ENCODE results near the gene ZNF793. TPM values are rescaled to one million over a fixed set of nuclear protein-coding genes. Genes with fewer than 3 reads are reported as not detected.

Gene ZNF793
- 1 to 10 TPM; 3.4 to 3.5 TPM for total RNA-seq

DNA sequence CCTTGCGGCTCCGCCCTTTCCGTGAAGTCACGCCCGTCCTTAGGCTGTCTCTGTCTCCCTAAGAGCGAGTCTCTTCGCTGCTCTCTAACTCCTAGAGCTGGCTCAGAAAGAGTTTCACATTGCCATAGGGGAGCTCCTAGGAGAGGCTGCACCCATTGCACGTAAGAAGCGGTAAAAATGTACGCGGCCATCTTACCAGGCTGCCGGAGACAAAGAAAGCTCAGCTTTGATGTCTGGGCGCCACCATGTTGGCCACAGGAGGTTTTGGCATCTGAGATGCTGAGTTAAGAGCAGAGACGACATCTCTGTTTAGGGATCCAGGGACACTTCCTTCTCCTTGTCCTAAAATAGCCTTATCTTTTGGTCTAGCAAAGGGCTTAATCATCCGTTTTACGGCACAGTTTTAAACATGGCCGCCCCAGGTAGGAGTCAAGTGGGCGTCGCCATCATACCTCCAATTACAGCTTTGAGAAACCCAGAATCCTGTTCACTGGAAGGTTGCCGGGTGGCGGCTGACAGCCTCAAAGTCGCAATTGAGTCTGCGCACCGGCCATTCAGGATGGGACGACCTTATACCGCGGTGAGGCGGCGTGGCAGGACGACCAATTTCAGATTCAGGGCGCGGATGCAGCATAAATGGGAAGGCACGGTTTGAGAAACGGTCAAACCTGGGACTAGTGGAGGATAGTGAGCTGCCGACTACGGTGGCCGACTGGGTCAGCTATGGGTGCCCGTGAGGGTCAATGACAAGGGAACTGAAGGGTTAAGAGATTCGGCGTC lies at the start of gene ZNF793:
Gene ZNF793 (plus strand): TSS at position 553 of the 780 bp plus-strand sequence. CDS start 16,501 bp downstream, outside the sequence.
- H3K4me3 ChIP-seq: peak within 1 kb of the TSS; percentile 59 to 67
- H3K36me3 ChIP-seq: peaks cover 4% of the 10 kb centered on the region
- no peaks in the 10 kb centered on the region for H3K9me3 ChIP-seq
- peaks cover 0 to 10% of the 10 kb centered on the region in 2 donors for H3K4me1 ChIP-seq
- DNase-seq (ENCODE audit: low spot score): peak; percentile 72
- H3K27ac ChIP-seq: peak within 1 kb of the TSS; percentile 88 to 91
- TF ChIP-seq, protein P1, sequence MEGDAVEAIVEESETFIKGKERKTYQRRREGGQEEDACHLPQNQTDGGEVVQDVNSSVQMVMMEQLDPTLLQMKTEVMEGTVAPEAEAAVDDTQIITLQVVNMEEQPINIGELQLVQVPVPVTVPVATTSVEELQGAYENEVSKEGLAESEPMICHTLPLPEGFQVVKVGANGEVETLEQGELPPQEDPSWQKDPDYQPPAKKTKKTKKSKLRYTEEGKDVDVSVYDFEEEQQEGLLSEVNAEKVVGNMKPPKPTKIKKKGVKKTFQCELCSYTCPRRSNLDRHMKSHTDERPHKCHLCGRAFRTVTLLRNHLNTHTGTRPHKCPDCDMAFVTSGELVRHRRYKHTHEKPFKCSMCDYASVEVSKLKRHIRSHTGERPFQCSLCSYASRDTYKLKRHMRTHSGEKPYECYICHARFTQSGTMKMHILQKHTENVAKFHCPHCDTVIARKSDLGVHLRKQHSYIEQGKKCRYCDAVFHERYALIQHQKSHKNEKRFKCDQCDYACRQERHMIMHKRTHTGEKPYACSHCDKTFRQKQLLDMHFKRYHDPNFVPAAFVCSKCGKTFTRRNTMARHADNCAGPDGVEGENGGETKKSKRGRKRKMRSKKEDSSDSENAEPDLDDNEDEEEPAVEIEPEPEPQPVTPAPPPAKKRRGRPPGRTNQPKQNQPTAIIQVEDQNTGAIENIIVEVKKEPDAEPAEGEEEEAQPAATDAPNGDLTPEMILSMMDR (IDR thresholded peaks at IDR 0.05): no peak
- H3K27me3 ChIP-seq: no peaks in the 10 kb centered on the region

DNA sequence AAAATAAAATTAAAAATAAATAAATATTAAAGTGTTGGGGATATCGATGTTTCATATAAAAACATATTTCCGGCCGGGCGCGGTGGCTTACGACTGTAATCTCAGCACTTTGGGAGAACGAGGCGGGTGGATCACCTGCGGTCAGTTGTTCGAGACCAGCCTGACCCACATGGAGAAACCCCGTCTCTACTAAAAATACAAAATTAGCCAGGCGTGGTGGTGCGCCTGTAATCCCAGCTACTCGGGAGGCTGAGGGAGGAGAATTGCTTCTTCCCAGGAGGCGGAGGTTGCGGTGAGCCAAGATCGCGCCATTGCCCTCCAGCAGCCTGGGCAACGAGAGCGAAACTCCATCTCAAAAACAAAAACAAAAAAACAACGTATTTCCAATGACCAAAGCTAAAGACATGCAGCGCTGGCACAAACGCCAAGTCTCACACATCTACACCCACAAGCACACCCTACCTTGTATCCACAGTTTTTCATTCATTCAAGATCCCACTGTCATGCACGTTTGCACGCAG lies 40.4 kb upstream of the ZNF793 start:
- Histone ChIP-seq H3K9me3 (peaks cover 0 to 15% of the 10 kb centered on the region in 2 donors), H3K27me3 (no peaks in the 10 kb centered on the region), H3K27ac (peak overlapping the region; percentile 94), H3K4me3 (peak overlapping the region; percentile 67 to 85), H3K4me1 (peaks cover 0 to 22% of the 10 kb centered on the region in 2 donors), H3K36me3 (peaks cover 31% of the 10 kb centered on the region)
- TF ChIP-seq, protein P1 (IDR thresholded peaks at IDR 0.05): no peak
- no peak for DNase-seq (ENCODE audit: low spot score)

DNA sequence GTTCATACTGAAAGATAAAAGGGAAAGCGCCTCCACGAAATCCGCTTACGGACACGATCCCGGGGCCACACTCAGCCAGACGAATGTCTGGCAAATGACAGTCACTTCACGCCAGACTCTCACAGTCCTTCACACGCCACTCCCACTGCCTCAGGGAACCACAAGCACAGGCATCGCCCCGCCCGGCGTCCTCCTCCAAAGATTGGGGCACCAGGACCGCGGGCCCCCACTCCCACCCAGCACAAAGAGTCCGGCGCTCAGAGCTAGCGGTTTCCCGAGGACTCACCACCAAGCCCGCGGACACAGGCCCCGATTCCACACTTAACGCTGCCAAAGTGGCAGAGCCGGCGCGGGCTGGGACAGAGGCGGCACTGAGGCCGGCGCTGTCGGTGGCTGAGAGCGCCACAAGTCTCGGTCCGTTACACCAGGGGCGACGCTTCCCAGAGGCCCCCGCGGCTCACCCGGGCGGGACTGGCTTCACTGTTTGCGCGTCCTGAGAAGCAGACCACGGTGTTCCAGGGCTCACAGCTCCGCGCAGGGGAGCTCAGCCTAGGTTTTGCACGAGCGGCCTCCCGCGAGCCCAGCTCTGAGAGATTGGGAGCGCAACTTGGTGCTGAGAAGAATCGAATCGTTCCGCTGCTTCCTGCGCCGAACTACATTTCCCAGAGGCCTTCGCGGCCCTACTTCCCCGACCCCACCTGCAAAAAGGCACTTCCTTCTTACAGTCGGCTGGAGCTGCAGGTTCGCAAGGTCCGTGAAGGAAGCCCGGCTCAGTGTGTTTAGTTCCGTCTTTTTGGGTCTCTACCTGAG lies 39.7 kb upstream of the ZNF793 start, which contains the start of gene ZNF569:
Gene ZNF569 (minus strand): TSS at position 647 of the 810 bp plus-strand sequence. CDS start 22,523 bp downstream, outside the sequence.
- Histone ChIP-seq H3K27ac (peak within 1 kb of the TSS; percentile 94), H3K27me3 (no peaks in the 10 kb centered on the region), H3K9me3 (peaks cover 0 to 8% of the 10 kb centered on the region in 2 donors), H3K4me1 (peaks cover 0 to 22% of the 10 kb centered on the region in 2 donors), H3K4me3 (peak within 1 kb of the TSS; percentile 67 to 85), H3K36me3 (peaks cover 25% of the 10 kb centered on the region)
- TF ChIP-seq, protein P1 (IDR thresholded peaks at IDR 0.05): peak in 1 of 2 donors; percentile 29
- peak; percentile 89 for DNase-seq (ENCODE audit: low spot score)

DNA sequence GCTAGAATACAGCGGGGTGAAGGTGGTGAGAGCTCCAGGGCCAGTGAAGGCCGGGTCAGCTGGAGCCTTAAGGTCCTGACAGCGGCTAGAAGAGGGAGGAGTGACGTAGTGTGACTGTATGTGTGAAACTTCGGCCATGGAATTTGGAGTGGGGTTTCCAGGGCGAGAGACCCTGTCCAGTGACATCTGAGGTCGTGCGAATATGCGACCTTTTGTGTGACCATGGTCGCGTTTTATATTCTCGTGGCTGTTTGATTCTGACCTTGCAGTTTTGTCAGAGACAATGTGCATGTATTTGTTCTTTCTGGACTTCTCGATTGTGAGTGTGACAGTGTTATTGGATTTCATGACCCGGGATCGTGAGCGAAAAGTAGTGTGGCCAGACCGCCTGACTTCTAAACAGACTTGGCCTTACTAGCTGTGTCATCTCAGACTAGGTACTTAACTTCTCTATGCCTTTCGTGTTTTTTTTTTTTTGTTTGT lies 39.1 kb upstream of the ZNF793 start:
- no peak for DNase-seq (ENCODE audit: low spot score)
- Histone ChIP-seq H3K27ac (peak overlapping the region; percentile 94), H3K9me3 (peaks cover 0 to 2% of the 10 kb centered on the region in 2 donors), H3K27me3 (no peaks in the 10 kb centered on the region), H3K4me3 (peak overlapping the region; percentile 67 to 85), H3K4me1 (peaks cover 0 to 22% of the 10 kb centered on the region in 2 donors), H3K36me3 (peaks cover 19% of the 10 kb centered on the region)
- TF ChIP-seq, protein P1 (IDR thresholded peaks at IDR 0.05): no peak

DNA sequence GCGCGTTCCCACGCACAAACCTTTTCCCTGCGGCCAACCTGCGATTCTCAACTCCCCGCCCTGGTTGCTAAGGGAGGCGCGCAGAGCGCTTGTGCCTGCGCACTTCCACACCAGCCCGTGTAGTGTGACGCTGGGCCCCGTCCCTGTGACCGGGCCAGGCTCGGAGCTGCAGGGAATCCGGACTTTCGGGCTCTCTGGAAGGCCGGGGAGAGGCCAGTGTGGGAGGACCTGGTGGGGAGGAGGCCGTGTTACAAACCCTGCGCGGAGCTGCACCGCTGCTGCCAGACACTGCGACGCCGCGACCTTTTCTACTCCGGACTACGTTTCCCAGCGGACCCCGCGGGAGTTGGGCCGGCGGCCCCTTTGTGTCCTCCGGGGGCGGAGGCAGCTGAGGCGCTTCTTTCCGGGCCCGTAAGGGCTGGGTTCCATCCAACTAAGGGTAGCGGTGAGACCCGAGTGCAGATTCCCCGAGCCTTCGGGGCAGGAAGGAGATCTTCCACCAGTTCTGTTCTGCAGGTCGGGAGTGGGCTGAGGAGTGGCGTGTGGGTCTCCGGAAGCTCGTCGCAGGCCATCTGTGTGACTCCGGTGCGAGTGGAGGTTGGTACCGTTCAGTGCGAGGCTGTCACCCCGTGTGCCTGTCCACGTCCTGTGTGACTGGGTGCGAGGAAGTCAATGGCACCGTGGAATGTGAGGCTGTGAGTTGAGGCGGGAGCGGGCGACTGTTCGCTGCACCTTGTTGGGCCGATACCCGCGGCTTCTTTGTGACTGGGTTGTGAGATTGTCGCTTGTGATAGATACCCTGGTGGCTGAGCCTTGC lies 37.6 kb upstream of the ZNF793 start, which contains the start of gene ZNF570:
Gene ZNF570 (plus strand): TSS at position 396 of the 817 bp plus-strand sequence. CDS start 999 bp downstream, outside the sequence.
- TF ChIP-seq, protein P1 (IDR thresholded peaks at IDR 0.05): no peak
- H3K27ac ChIP-seq: peak within 1 kb of the TSS; percentile 94
- H3K4me1 ChIP-seq: peaks cover 0 to 22% of the 10 kb centered on the region in 2 donors
- DNase-seq (ENCODE audit: low spot score): peak; percentile 89
- H3K36me3 ChIP-seq: peaks cover 6% of the 10 kb centered on the region
- peak within 1 kb of the TSS; percentile 62 to 85 for H3K4me3 ChIP-seq
- no peaks in the 10 kb centered on the region for H3K27me3 ChIP-seq
- H3K9me3 ChIP-seq: no peaks in the 10 kb centered on the region

Measured in right atrium auricular region (tissue), 2 donors.